T-cell (primary cell): ENCODE results near the gene SCLT1. TPM values are rescaled to one million over a fixed set of nuclear protein-coding genes. Genes with fewer than 3 reads are reported as not detected.

Source experiments
- ATAC-seq, 4 experiments: fragments of 200-7000 bp in 3 of 4; fragments of 150-1000 bp in 1 of 4; cut with Tn5 transposase; replicated peaks in 1 of 4; 1 replicate in 3 of 4; 2 replicates in 1 of 4; pipeline ENCODE4 v1.10.0; 2021; ENCODE audit warnings: moderate library complexity in 3 of 4, mild to moderate bottlenecking in 2 of 4, moderate number of reproducible peaks in 1 of 4
- CTCF ChIA-PET, 2 donors: fragments of 300-600 bp; sonication (Branson Sonifier 250); formaldehyde crosslinking; loops; one replicate each; lab custom pipeline; 2022; ENCODE audit warnings: antibody characterized with exemption in 2 of 2; lab: Charles Lee
- POLR2A ChIA-PET, 2 donors: fragments of 300-600 bp; sonication (Branson Sonifier 250); formaldehyde crosslinking; loops; one replicate each; lab custom pipeline; 2022; ENCODE audit warnings: antibody characterized with exemption in 2 of 2; lab: Charles Lee
- DNase-seq, 35 experiments: peaks; one replicate each; pipeline versions ENCODE4 v3.0.0 to v3.0.0-alpha.2; 2013 to 2023
- H3K27ac ChIP-seq: one replicate; pipeline ENCODE4 v1.5.1; 2013; ENCODE audit warnings: low read length
- H3K27me3 ChIP-seq, 2 experiments: replicated peaks in 1 of 2; 1 replicate in 1 of 2; 2 replicates in 1 of 2; pipeline versions ENCODE4 v1.6.1 to v1.7.0; 2013; ENCODE audit warnings: low read length in 1 of 2, mixed read lengths in 1 of 2; ENCODE audit not compliant: control insufficient read depth in 2 of 2, insufficient read depth in 2 of 2; ENCODE audit errors: extremely low read depth in 1 of 2
- H3K36me3 ChIP-seq, 2 donors: 1 replicate in 1 of 2; 2 replicates in 1 of 2; pipeline versions ENCODE4 v1.6.1 to v1.7.0; 2013; ENCODE audit warnings: low read length in 1 of 2; ENCODE audit not compliant: control insufficient read depth in 2 of 2, insufficient read depth in 1 of 2; ENCODE audit errors: extremely low read depth in 1 of 2
- H3K4me1 ChIP-seq, 2 experiments: 1 replicate in 1 of 2; 2 replicates in 1 of 2; pipeline versions ENCODE4 v1.6.1 to v1.7.0; 2013; ENCODE audit warnings: low read length in 2 of 2, mixed read lengths in 1 of 2; ENCODE audit not compliant: insufficient read depth in 2 of 2, control insufficient read depth in 1 of 2; ENCODE audit errors: extremely low read depth in 1 of 2
- H3K4me3 ChIP-seq, 2 donors: 1 replicate in 1 of 2; 2 replicates in 1 of 2; pipeline versions ENCODE4 v1.5.1 to v1.7.0; 2013; ENCODE audit warnings: mild to moderate bottlenecking in 2 of 2, low read length in 1 of 2, moderate library complexity in 1 of 2; ENCODE audit not compliant: control insufficient read depth in 1 of 2; ENCODE audit errors: extremely low read depth in 1 of 2
- H3K9me3 ChIP-seq: 2 replicates; pipeline ENCODE4 v1.7.0; 2013
- H3K27ac Mint-ChIP-seq, 2 donors: one replicate each; pipeline ENCODE4 v1.8.0; 2020 to 2021; ENCODE audit warnings: mild to moderate bottlenecking in 2 of 2, mixed read lengths in 2 of 2
- H3K27me3 Mint-ChIP-seq, 2 donors: one replicate each; pipeline ENCODE4 v1.8.0; 2021 to 2022; ENCODE audit warnings: mixed read lengths in 2 of 2
- H3K36me3 Mint-ChIP-seq: one replicate; pipeline ENCODE4 v1.8.0; 2021; ENCODE audit warnings: mixed read lengths
- H3K4me1 Mint-ChIP-seq, 3 donors: one replicate each; pipeline ENCODE4 v1.8.0; 2020 to 2022; ENCODE audit warnings: mixed read lengths in 3 of 3, mild to moderate bottlenecking in 1 of 3
- H3K4me3 Mint-ChIP-seq, 3 donors: one replicate each; pipeline ENCODE4 v1.8.0; 2020 to 2022; ENCODE audit warnings: mild to moderate bottlenecking in 3 of 3, mixed read lengths in 3 of 3, moderate library complexity in 3 of 3
- H3K9me3 Mint-ChIP-seq, 3 donors: one replicate each; pipeline ENCODE4 v1.8.0; 2020 to 2022; ENCODE audit warnings: mixed read lengths in 3 of 3
- WGBS: methylation state at CpG from one replicate; pipeline ENCODE4 v1.1.5; 2013; ENCODE audit warnings: missing lambda C conversion rate; ENCODE audit not compliant: insufficient coverage; 5-methylcytosine and 5-hydroxymethylcytosine counted together
- total RNA-seq, 35 experiments: library from RNA in 6 of 35; stranded (reverse) in 6 of 35; fragments of 120-200 nt in 1 of 35; gene quantifications; one replicate each; pipeline versions ENCODE4 v1.2.1 to v1.2.4 and lab custom pipeline; 2013 to 2026

The SCLT1 gene
- total RNA-seq, 5 donors from 2014 or later (not counting 1 experiment from before 2014, with no cell fraction given) = 16.2 to 25.8 (median 20.2) TPM

GRCh38 chr4:128904821-128905220 is 188.5 kb downstream of the SCLT1 start:
- 100% methylated on average over 1 of the region's 3 CpGs for WGBS
- DNase-seq (no peak), ATAC-seq (no peak)
- ChIA-PET CTCF (no interaction called here), POLR2A (no interaction called here)
- no peaks in the 10 kb centered on the region for H3K9me3 ChIP-seq
- H3K4me3 Mint-ChIP-seq = no peak overlapping the region
- H3K36me3 ChIP-seq = no peaks in the 10 kb centered on the region
- H3K27ac Mint-ChIP-seq = no peak overlapping the region
- no peaks in the 10 kb centered on the region for H3K9me3 Mint-ChIP-seq
- H3K27me3 Mint-ChIP-seq = no peaks in the 10 kb centered on the region
- no peak overlapping the region for H3K4me3 ChIP-seq
- H3K4me1 ChIP-seq = no peaks in the 10 kb centered on the region
- H3K27me3 ChIP-seq = no peaks in the 10 kb centered on the region
- H3K27ac ChIP-seq = no peak overlapping the region
- H3K36me3 Mint-ChIP-seq = peaks cover 31% of the 10 kb centered on the region
- H3K4me1 Mint-ChIP-seq = peaks cover 0 to 6% (median 0%) of the 10 kb centered on the region in 3 donors

GRCh38 chr4:128880662-128881061 is 212.7 kb downstream of the SCLT1 start:
- no peak overlapping the region for H3K4me3 ChIP-seq
- no peak overlapping the region for H3K27ac ChIP-seq
- Mint-ChIP-seq H3K27me3 (no peaks in the 10 kb centered on the region), H3K4me3 (no peak overlapping the region), H3K36me3 (peaks cover 15% of the 10 kb centered on the region), H3K27ac (no peak overlapping the region), H3K4me1 (peaks cover 0 to 3% (median 0%) of the 10 kb centered on the region in 3 donors), H3K9me3 (no peaks in the 10 kb centered on the region)
- no peaks in the 10 kb centered on the region for H3K36me3 ChIP-seq
- H3K4me1 ChIP-seq = no peaks in the 10 kb centered on the region
- ChIA-PET POLR2A (no interaction called here), CTCF (interaction anchor here in 1 of 2 donors (0.8 kb wide), 1 partner anchor 14 kb away, joined by 3 read pairs; no protein-coding TSS in a partner anchor)
- ATAC-seq (no peak), DNase-seq (no peak)
- no peaks in the 10 kb centered on the region for H3K27me3 ChIP-seq
- WGBS = no CpG with 5 or more reads among the region's 4 CpGs
- H3K9me3 ChIP-seq = no peaks in the 10 kb centered on the region

GRCh38 chr4:128879971-128880370 is 213.4 kb downstream of the SCLT1 start:
- WGBS = 75% methylated on average over 1 of the region's 2 CpGs
- ChIA-PET POLR2A (no interaction called here), CTCF (no interaction called here)
- H3K36me3 ChIP-seq = peaks cover 0 to 4% of the 10 kb centered on the region in 2 donors
- H3K4me3 Mint-ChIP-seq = no peak overlapping the region
- H3K27me3 Mint-ChIP-seq = no peaks in the 10 kb centered on the region
- peaks cover 0 to 3% (median 0%) of the 10 kb centered on the region in 3 donors for H3K4me1 Mint-ChIP-seq
- no peaks in the 10 kb centered on the region for H3K4me1 ChIP-seq
- H3K27me3 ChIP-seq = no peaks in the 10 kb centered on the region
- H3K4me3 ChIP-seq = no peak overlapping the region
- H3K36me3 Mint-ChIP-seq = peaks cover 16% of the 10 kb centered on the region
- no peak overlapping the region for H3K27ac ChIP-seq
- ATAC-seq (no peak), DNase-seq (no peak)
- H3K27ac Mint-ChIP-seq = peak overlapping the region in 1 of 2 donors; percentile 1
- H3K9me3 Mint-ChIP-seq = no peaks in the 10 kb centered on the region
- no peaks in the 10 kb centered on the region for H3K9me3 ChIP-seq

- Mint-ChIP-seq H3K27ac (peak overlapping the region in 1 of 2 donors; percentile 16), H3K27me3 (no peaks in the 10 kb centered on the region), H3K9me3 (no peaks in the 10 kb centered on the region), H3K4me1 (peaks cover 0 to 2% (median 0%) of the 10 kb centered on the region in 3 donors), H3K4me3 (no peak overlapping the region), H3K36me3 (peaks cover 21% of the 10 kb centered on the region)
- WGBS = no CpG with 5 or more reads among the region's 2 CpGs
- Histone ChIP-seq H3K9me3 (no peaks in the 10 kb centered on the region), H3K27ac (no peak overlapping the region), H3K27me3 (no peaks in the 10 kb centered on the region), H3K4me3 (no peak overlapping the region), H3K4me1 (no peaks in the 10 kb centered on the region), H3K36me3 (peaks cover 0 to 4% of the 10 kb centered on the region in 2 donors)
- ChIA-PET CTCF (interaction anchor here (0.5 to 1.3 kb wide), 2 partner anchors 12 to 96 kb away, joined by 3 to 5 read pairs; no protein-coding TSS in a partner anchor), POLR2A (interaction anchor here in 1 of 2 donors (0.5 kb wide), 1 partner anchor 12 kb away, joined by 3 read pairs; no protein-coding TSS in a partner anchor)
- no peak for ATAC-seq
- no peak for DNase-seq
Observed at GRCh38 chr4:128879283-128879682, 214.1 kb downstream of the SCLT1 start.

GRCh38 chr4:128877934-128878333 is 215.4 kb downstream of the SCLT1 start:
- Mint-ChIP-seq H3K36me3 (peaks cover 23% of the 10 kb centered on the region), H3K4me1 (no peaks in the 10 kb centered on the region), H3K27ac (no peak overlapping the region), H3K9me3 (no peaks in the 10 kb centered on the region), H3K27me3 (no peaks in the 10 kb centered on the region), H3K4me3 (no peak overlapping the region)
- ATAC-seq (no peak), DNase-seq (no peak)
- ChIA-PET POLR2A (no interaction called here), CTCF (interaction anchor here in 1 of 2 donors (1.2 to 1.3 kb wide), 2 partner anchors 10 to 15 kb away, joined by 3 read pairs; no protein-coding TSS in a partner anchor)
- no CpG with 5 or more reads among the region's 4 CpGs for WGBS
- Histone ChIP-seq H3K4me1 (no peaks in the 10 kb centered on the region), H3K9me3 (no peaks in the 10 kb centered on the region), H3K27me3 (no peaks in the 10 kb centered on the region), H3K27ac (no peak overlapping the region), H3K4me3 (no peak overlapping the region), H3K36me3 (peaks cover 0 to 8% of the 10 kb centered on the region in 2 donors)

- Histone ChIP-seq H3K4me3 (no peak overlapping the region), H3K27ac (no peak overlapping the region), H3K36me3 (peaks cover 10 to 25% of the 10 kb centered on the region in 2 donors), H3K9me3 (no peaks in the 10 kb centered on the region), H3K4me1 (no peaks in the 10 kb centered on the region), H3K27me3 (no peaks in the 10 kb centered on the region)
- no peak overlapping the region for H3K4me3 Mint-ChIP-seq
- ChIA-PET POLR2A (no interaction called here), CTCF (interaction anchor here in 1 of 2 donors (0.7 kb wide), 1 partner anchor 14 kb away, joined by 3 read pairs; no protein-coding TSS in a partner anchor)
- peaks cover 33% of the 10 kb centered on the region for H3K36me3 Mint-ChIP-seq
- DNase-seq (no peak), ATAC-seq (no peak)
- no peak overlapping the region for H3K27ac Mint-ChIP-seq
- peaks cover 0 to 4% (median 1%) of the 10 kb centered on the region in 3 donors for H3K4me1 Mint-ChIP-seq
- H3K9me3 Mint-ChIP-seq = no peaks in the 10 kb centered on the region
- no peaks in the 10 kb centered on the region for H3K27me3 Mint-ChIP-seq
- no CpG with 5 or more reads among the region's 2 CpGs for WGBS
Observed at GRCh38 chr4:128876200-128876599, 217.1 kb downstream of the SCLT1 start.
